MM.1S (cell line): ENCODE measurements around the gene OR4K17.

Experiments used
- EZH2 ChIP-seq: fragments of 300-600 bp; sonication (generic); optimal IDR thresholded peaks from 2 replicates; pipeline ENCODE3; 2017; ENCODE audit warnings: low read depth, mild to moderate bottlenecking, antibody characterized with exemption, low read length, mixed read lengths
- EZH2phosphoT487 ChIP-seq: fragments of 300-600 bp; sonication (generic); IDR thresholded peaks from 2 replicates; pipeline ENCODE4 v1.6.1; 2018; ENCODE audit warnings: antibody characterized with exemption, low read length
- TF ChIP-seq, protein P1 (sequence below): fragments of 300-600 bp; sonication (generic); IDR thresholded peaks from 2 replicates; pipeline ENCODE4 v1.5.1; 2016; ENCODE audit warnings: antibody characterized with exemption, low read length, mixed read lengths

DNA sequence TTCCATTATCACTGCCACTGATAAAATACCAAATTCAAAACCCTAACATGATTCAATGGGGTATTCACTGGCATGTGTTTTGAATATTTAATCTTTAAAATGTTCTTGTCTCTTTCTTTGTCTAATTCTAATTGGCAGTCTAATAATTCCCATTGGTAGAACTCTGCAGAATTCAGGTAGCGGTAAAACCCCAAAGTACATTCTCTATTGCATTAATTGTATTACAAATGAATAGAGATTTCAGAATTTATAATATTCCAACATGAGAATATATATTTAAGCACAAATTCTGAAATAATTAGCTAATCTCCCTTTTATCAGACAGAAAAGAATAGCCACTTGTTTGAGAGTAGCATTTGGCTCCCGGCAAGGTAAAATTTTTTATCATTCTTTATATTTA, 28.0 kb downstream of the OR4K17 start, which contains the start of gene OR4N5:
- TF ChIP-seq, protein P1, sequence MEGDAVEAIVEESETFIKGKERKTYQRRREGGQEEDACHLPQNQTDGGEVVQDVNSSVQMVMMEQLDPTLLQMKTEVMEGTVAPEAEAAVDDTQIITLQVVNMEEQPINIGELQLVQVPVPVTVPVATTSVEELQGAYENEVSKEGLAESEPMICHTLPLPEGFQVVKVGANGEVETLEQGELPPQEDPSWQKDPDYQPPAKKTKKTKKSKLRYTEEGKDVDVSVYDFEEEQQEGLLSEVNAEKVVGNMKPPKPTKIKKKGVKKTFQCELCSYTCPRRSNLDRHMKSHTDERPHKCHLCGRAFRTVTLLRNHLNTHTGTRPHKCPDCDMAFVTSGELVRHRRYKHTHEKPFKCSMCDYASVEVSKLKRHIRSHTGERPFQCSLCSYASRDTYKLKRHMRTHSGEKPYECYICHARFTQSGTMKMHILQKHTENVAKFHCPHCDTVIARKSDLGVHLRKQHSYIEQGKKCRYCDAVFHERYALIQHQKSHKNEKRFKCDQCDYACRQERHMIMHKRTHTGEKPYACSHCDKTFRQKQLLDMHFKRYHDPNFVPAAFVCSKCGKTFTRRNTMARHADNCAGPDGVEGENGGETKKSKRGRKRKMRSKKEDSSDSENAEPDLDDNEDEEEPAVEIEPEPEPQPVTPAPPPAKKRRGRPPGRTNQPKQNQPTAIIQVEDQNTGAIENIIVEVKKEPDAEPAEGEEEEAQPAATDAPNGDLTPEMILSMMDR, result no peak
- no peak for TF ChIP-seq EZH2
- TF ChIP-seq EZH2phosphoT487, result no peak
